Adrenal gland (tissue), 5 donors: ENCODE data around the gene BBOX1.

ENCODE experiments used
- POLR2A ChIP-seq, 2 donors: fragments of 450-650 bp; IDR thresholded peaks; one replicate each; pipeline ENCODE4 v1.6.1; 2017; ENCODE audit warnings: antibody characterized with exemption in 2 of 2, mild to moderate bottlenecking in 2 of 2, moderate library complexity in 1 of 2
- TF ChIP-seq, protein P1 (sequence below), 6 experiments: fragments of 450-650 bp in 4 of 6; fragments of 200-600 bp in 2 of 6; sonication (generic) in 1 of 6; IDR thresholded peaks; 1 replicate in 5 of 6; 2 replicates in 1 of 6; pipeline versions ENCODE4 v1.5.1 to v1.8.0; 2016 to 2021; ENCODE audit warnings: antibody characterized with exemption in 6 of 6, mild to moderate bottlenecking in 2 of 6, moderate library complexity in 1 of 6
- donor health status: DM: no; HTN: no; CAD: no.

- TF ChIP-seq POLR2A (IDR thresholded peaks at IDR 0.05), result no peak
- TF ChIP-seq, protein P1, sequence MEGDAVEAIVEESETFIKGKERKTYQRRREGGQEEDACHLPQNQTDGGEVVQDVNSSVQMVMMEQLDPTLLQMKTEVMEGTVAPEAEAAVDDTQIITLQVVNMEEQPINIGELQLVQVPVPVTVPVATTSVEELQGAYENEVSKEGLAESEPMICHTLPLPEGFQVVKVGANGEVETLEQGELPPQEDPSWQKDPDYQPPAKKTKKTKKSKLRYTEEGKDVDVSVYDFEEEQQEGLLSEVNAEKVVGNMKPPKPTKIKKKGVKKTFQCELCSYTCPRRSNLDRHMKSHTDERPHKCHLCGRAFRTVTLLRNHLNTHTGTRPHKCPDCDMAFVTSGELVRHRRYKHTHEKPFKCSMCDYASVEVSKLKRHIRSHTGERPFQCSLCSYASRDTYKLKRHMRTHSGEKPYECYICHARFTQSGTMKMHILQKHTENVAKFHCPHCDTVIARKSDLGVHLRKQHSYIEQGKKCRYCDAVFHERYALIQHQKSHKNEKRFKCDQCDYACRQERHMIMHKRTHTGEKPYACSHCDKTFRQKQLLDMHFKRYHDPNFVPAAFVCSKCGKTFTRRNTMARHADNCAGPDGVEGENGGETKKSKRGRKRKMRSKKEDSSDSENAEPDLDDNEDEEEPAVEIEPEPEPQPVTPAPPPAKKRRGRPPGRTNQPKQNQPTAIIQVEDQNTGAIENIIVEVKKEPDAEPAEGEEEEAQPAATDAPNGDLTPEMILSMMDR (IDR thresholded peaks at IDR 0.05), result no peak
These were observed 121.6 kb downstream of the BBOX1 start for GRCh38 chr11:27162237-27162636.
